Stimulated activated CD8-positive, alpha-beta memory T cell treated with anti-CD3 and anti-CD28 coated beads, Interleukin-12 subunit alpha, Interleukin-12 subunit beta, amount 100 ng/mL, for 24 hours (primary cell): ENCODE results near the gene NR2F1-AS1.

ENCODE experiments used
- DNase-seq: peaks from one replicate; pipeline ENCODE4 v3.0.0-alpha.2; 2020; ENCODE audit errors: extremely low read depth

NR2F1-AS1 gene

GRCh38 chr5:93580927-93581445, at the start of gene NR2F1-AS1:
Gene NR2F1-AS1, minus strand, starts transcription at chr5:93581219.
- no peak for DNase-seq

- DNase-seq = no peak
Observed at GRCh38 chr5:93626801-93627200, 45.8 kb upstream of the NR2F1-AS1 start.

GRCh38 chr5:93623153-93623552, 42.1 kb upstream of the NR2F1-AS1 start:
- no peak for DNase-seq

- no peak for DNase-seq
Observed at GRCh38 chr5:93622240-93622885, 41.3 kb upstream of the NR2F1-AS1 start.

GRCh38 chr5:93621327-93621798, 40.3 kb upstream of the NR2F1-AS1 start:
- no peak for DNase-seq

- DNase-seq = no peak
Observed at GRCh38 chr5:93620487-93621326, 39.7 kb upstream of the NR2F1-AS1 start.

- DNase-seq = no peak
Observed at GRCh38 chr5:93616538-93617174, 35.6 kb upstream of the NR2F1-AS1 start.

- DNase-seq = no peak
Observed at GRCh38 chr5:93612855-93613243, 31.8 kb upstream of the NR2F1-AS1 start.

- DNase-seq = no peak
Observed at GRCh38 chr5:93611976-93612854, 31.2 kb upstream of the NR2F1-AS1 start.

- DNase-seq = no peak
Observed at GRCh38 chr5:93611273-93611975, 30.4 kb upstream of the NR2F1-AS1 start.

GRCh38 chr5:93610581-93611272, 29.7 kb upstream of the NR2F1-AS1 start:
- DNase-seq = no peak

- DNase-seq = no peak
Observed at GRCh38 chr5:93609762-93610161, 28.7 kb upstream of the NR2F1-AS1 start.

GRCh38 chr5:93608855-93609254, 27.8 kb upstream of the NR2F1-AS1 start:
- no peak for DNase-seq

GRCh38 chr5:93607367-93608258, 26.6 kb upstream of the NR2F1-AS1 start:
- no peak for DNase-seq

- DNase-seq = no peak
Observed at GRCh38 chr5:93606382-93606752, 25.3 kb upstream of the NR2F1-AS1 start.

GRCh38 chr5:93604644-93605515, 23.9 kb upstream of the NR2F1-AS1 start:
- DNase-seq = no peak

- no peak for DNase-seq
Observed at GRCh38 chr5:93603793-93604643, 23.0 kb upstream of the NR2F1-AS1 start.
